Nephron (organoid): ENCODE measurements around the gene DPF1.
A peak's percentile ranks its signal among the peaks of the same experiment; 100 is the strongest.

Experiments used
- H3K27ac Mint-ChIP-seq, 3 experiments: 2 replicates each; pipeline ENCODE4 v1.8.0; 2020; ENCODE audit warnings: mixed read lengths in 3 of 3, mild to moderate bottlenecking in 2 of 3, moderate library complexity in 1 of 3
- H3K27me3 Mint-ChIP-seq: 2 replicates; pipeline ENCODE4 v1.8.0; 2021; ENCODE audit warnings: low read depth, mild to moderate bottlenecking, moderate library complexity, mixed read lengths
- H3K36me3 Mint-ChIP-seq: 2 replicates; pipeline ENCODE4 v1.8.0; 2020; ENCODE audit warnings: low read depth, mixed read lengths
- H3K4me1 Mint-ChIP-seq: 2 replicates; pipeline ENCODE4 v1.8.0; 2020; ENCODE audit warnings: mixed read lengths
- H3K4me3 Mint-ChIP-seq, 3 experiments: 2 replicates each; pipeline ENCODE4 v1.8.0; 2020; ENCODE audit warnings: mild to moderate bottlenecking in 3 of 3, mixed read lengths in 3 of 3, moderate library complexity in 2 of 3
- H3K9me3 Mint-ChIP-seq: 2 replicates; pipeline ENCODE4 v1.8.0; 2020; ENCODE audit warnings: mixed read lengths
- CTCF ChIP-seq, 3 experiments: fragments of 200-600 bp; sonication (generic); IDR thresholded peaks; one replicate each; pipeline ENCODE4 v1.5.0; 2021; ENCODE audit warnings: antibody characterized with exemption in 3 of 3; ENCODE audit not compliant: unreplicated experiment in 3 of 3

DPF1 gene

GRCh38 chr19:38207543-38207942, 16.5 kb downstream of the DPF1 start:
- Mint-ChIP-seq H3K4me1 (peaks cover 26% of the 10 kb centered on the region), H3K4me3 (no peak overlapping the region), H3K9me3 (no peaks in the 10 kb centered on the region), H3K27ac (peak overlapping the region in 2 of 3 experiments; percentile 77 to 87), H3K36me3 (peaks cover 4% of the 10 kb centered on the region), H3K27me3 (peaks cover 19% of the 10 kb centered on the region)
- no peak for TF ChIP-seq CTCF (IDR thresholded peaks at IDR 0.05; ENCODE audit: unreplicated experiment in 3 of 3)

GRCh38 chr19:38206928-38207327, 17.1 kb downstream of the DPF1 start:
- H3K36me3 Mint-ChIP-seq, result peaks cover 6% of the 10 kb centered on the region
- peaks cover 19% of the 10 kb centered on the region for H3K27me3 Mint-ChIP-seq
- H3K9me3 Mint-ChIP-seq, result no peaks in the 10 kb centered on the region
- peak overlapping the region in 2 of 3 experiments; percentile 77 to 87 for H3K27ac Mint-ChIP-seq
- H3K4me3 Mint-ChIP-seq, result no peak overlapping the region
- peaks cover 26% of the 10 kb centered on the region for H3K4me1 Mint-ChIP-seq
- no peak for TF ChIP-seq CTCF (IDR thresholded peaks at IDR 0.05; ENCODE audit: unreplicated experiment in 3 of 3)

GRCh38 chr19:38206006-38206745, 17.8 kb downstream of the DPF1 start:
- Mint-ChIP-seq H3K36me3 (peaks cover 11% of the 10 kb centered on the region), H3K4me1 (peaks cover 26% of the 10 kb centered on the region), H3K27ac (peak overlapping the region in 2 of 3 experiments; percentile 77 to 87), H3K4me3 (no peak overlapping the region), H3K27me3 (peaks cover 19% of the 10 kb centered on the region), H3K9me3 (no peaks in the 10 kb centered on the region)
- TF ChIP-seq CTCF (IDR thresholded peaks at IDR 0.05; ENCODE audit: unreplicated experiment in 3 of 3), result no peak

- H3K27me3 Mint-ChIP-seq, result peaks cover 12% of the 10 kb centered on the region
- no peak for TF ChIP-seq CTCF (IDR thresholded peaks at IDR 0.05; ENCODE audit: unreplicated experiment in 3 of 3)
- peaks cover 19% of the 10 kb centered on the region for H3K4me1 Mint-ChIP-seq
- no peak overlapping the region for H3K4me3 Mint-ChIP-seq
- H3K27ac Mint-ChIP-seq, result no peak overlapping the region
- no peaks in the 10 kb centered on the region for H3K9me3 Mint-ChIP-seq
- H3K36me3 Mint-ChIP-seq, result peaks cover 15% of the 10 kb centered on the region
Measured at GRCh38 chr19:38204728-38205127, 19.3 kb downstream of the DPF1 start.

GRCh38 chr19:38204096-38204495, 19.9 kb downstream of the DPF1 start:
- Mint-ChIP-seq H3K4me3 (no peak overlapping the region), H3K4me1 (peaks cover 13% of the 10 kb centered on the region), H3K27ac (no peak overlapping the region), H3K9me3 (no peaks in the 10 kb centered on the region), H3K27me3 (peaks cover 7% of the 10 kb centered on the region), H3K36me3 (peaks cover 15% of the 10 kb centered on the region)
- TF ChIP-seq CTCF (IDR thresholded peaks at IDR 0.05; ENCODE audit: unreplicated experiment in 3 of 3), result no peak

- TF ChIP-seq CTCF (IDR thresholded peaks at IDR 0.05; ENCODE audit: unreplicated experiment in 3 of 3), result no peak
- Mint-ChIP-seq H3K27ac (no peak overlapping the region), H3K36me3 (peaks cover 15% of the 10 kb centered on the region), H3K27me3 (peaks cover 7% of the 10 kb centered on the region), H3K4me1 (peaks cover 10% of the 10 kb centered on the region), H3K9me3 (no peaks in the 10 kb centered on the region), H3K4me3 (no peak overlapping the region)
Measured at GRCh38 chr19:38203197-38203596, 20.8 kb downstream of the DPF1 start.
